Keratinocyte (primary cell): ENCODE measurements around the gene ATP8A1.

Source experiments
- CTCF ChIP-seq, 3 experiments: IDR thresholded peaks in 1 of 3; conservative IDR thresholded peaks in 1 of 3; optimal IDR thresholded peaks in 1 of 3; 2 replicates in 2 of 3; 3 replicates in 1 of 3; pipeline versions ENCODE3 to v1.5.1; 2011; ENCODE audit warnings: low read length in 3 of 3, mild to moderate bottlenecking in 3 of 3, moderate library complexity in 2 of 3, control low read depth in 1 of 3, inconsistent platforms in 1 of 3; ENCODE audit not compliant: insufficient read depth in 2 of 3; ENCODE audit errors: extremely low read depth in 1 of 3
- EZH2 ChIP-seq: IDR thresholded peaks from one replicate; pipeline ENCODE4 v1.6.1; 2012; ENCODE audit warnings: inconsistent platforms, mild to moderate bottlenecking, low read length, moderate library complexity

GRCh38 chr4:42410446-42410845, 246.5 kb downstream of the ATP8A1 start:
- no peak for TF ChIP-seq CTCF (optimal IDR thresholded peaks at IDR 0.05 in 1 of 3, IDR thresholded peaks at IDR 0.05 in 1 of 3, conservative IDR thresholded peaks at IDR 0.05 in 1 of 3; ENCODE audit: extremely low read depth in 1 of 3, insufficient read depth in 2 of 3, low read length in 3 of 3)
- TF ChIP-seq EZH2, result no peak
